ENCODE results near the gene VSTM5. TPM values are rescaled to one million over a fixed set of nuclear protein-coding genes. Genes with fewer than 3 reads are reported as not detected.

Gene VSTM5
- total and polyA plus RNA-seq, 2 of the 8 experiments (the other 6 are each of a cell fraction or from before 2014, with no cell fraction given): 0.22 to 0.70 TPM

DNA sequence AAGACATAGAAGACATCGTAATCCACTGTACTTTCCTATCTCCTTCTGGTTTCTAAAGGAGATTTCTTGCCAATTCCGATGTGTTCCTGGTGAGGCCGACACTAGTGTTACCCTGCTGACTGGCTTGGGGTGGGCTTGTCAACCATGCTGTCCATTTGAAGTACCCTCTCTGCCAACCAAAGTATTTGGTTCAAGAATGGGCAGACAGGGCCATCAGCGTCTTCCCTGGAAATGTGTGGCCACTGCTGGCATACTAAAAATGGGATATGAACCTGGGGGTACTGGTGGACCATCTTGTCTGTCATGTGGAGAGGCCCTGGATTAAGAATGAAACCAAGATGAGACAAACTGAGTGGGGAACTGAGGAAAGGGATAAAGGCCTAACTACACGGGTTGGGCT, 1.8 kb upstream of the VSTM5 start:
- Histone ChIP-seq H3K4me1 (replicated peaks in 1 of 4; ENCODE audit: control insufficient read depth in 3 of 4, insufficient read depth in 4 of 4, low read length in 3 of 4) (peaks cover 2 to 9% (median 4%) of the 10 kb centered on the region in 4 experiments; a peak in 4 of 7 replicates), H3K56ac (replicated peaks; ENCODE audit: insufficient read length, low read depth, low read length) (no peak overlapping the region), H3K4me2 (ENCODE audit: insufficient read depth in 1 of 2, low read depth in 2 of 2, low read length in 2 of 2) (no peak overlapping the region), H2BK20ac (ENCODE audit: low read length) (no peak overlapping the region), H3K23me2 (ENCODE audit: low read depth, low read length) (0 out of 2 replicates have a peak, but pooled peaks cover 3% of the 10 kb centered on the region), H3K27me3 (replicated peaks in 1 of 4; ENCODE audit: control insufficient read depth in 3 of 4, extremely low read depth in 1 of 4, insufficient read depth in 3 of 4, low read length in 3 of 4) (no peaks in the 10 kb centered on the region; a peak in 2 of 7 replicates), H3K23ac (ENCODE audit: insufficient read length) (no peak overlapping the region), H4K91ac (replicated peaks; ENCODE audit: insufficient read length, low read length) (no peak overlapping the region), H3K9me3 (ENCODE audit: insufficient read depth in 2 of 2, low read depth in 1 of 2, low read length in 1 of 2) (no peaks in the 10 kb centered on the region), H2AK5ac (ENCODE audit: low read depth, low read length) (no peak overlapping the region), H3K79me1 (ENCODE audit: low read depth, low read length) (no peaks in the 10 kb centered on the region), H4K20me1 (replicated peaks in 1 of 2; ENCODE audit: control insufficient read depth in 1 of 2, insufficient read depth in 2 of 2, low read length in 2 of 2) (no peaks in the 10 kb centered on the region), H3K4me3 (ENCODE audit: extremely low read depth in 1 of 4, insufficient read depth in 2 of 4, low read depth in 3 of 4, low read length in 4 of 4) (no peak overlapping the region), H4K5ac (ENCODE audit: insufficient read length, low read depth, low read length) (no peak overlapping the region), H2AFZ (ENCODE audit: low read length) (no peak overlapping the region), H3K18ac (ENCODE audit: extremely low read depth, low read length) (no peak overlapping the region), H3K36me3 (ENCODE audit: control insufficient read depth in 2 of 4, insufficient read depth in 4 of 4, low read length in 3 of 4) (no peaks in the 10 kb centered on the region), H3K14ac (ENCODE audit: insufficient read length) (no peak overlapping the region), H3K27ac (ENCODE audit: low read depth, low read length) (no peak overlapping the region), H3K4ac (replicated peaks; ENCODE audit: insufficient read length, low read depth, low read length) (no peak overlapping the region), H3K9ac (replicated peaks in 1 of 4; ENCODE audit: extremely low read depth in 1 of 4, low read depth in 3 of 4, low read length in 3 of 4) (no peak overlapping the region), H2BK15ac (ENCODE audit: low read length) (no peak overlapping the region), H2BK12ac (ENCODE audit: low read depth, low read length) (no peak overlapping the region), H2BK5ac (ENCODE audit: low read depth, low read length) (no peak overlapping the region), H4K8ac (ENCODE audit: extremely low read depth, insufficient read depth, low read length) (no peak overlapping the region), H2BK120ac (replicated peaks; ENCODE audit: low read depth, low read length) (no peak overlapping the region), H3K79me2 (ENCODE audit: control insufficient read depth in 1 of 2, insufficient read depth in 2 of 2, low read length in 2 of 2) (no peaks in the 10 kb centered on the region)
- no peak for FAIRE-seq
- CTCF ChIA-PET (ENCODE audit: partially characterized antibody): no interaction called here
- POLR2A ChIA-PET (ENCODE audit: partially characterized antibody): no interaction called here
- DNase-seq (ENCODE audit: low read depth in 1 of 2, low spot score in 2 of 2): peak in 1 of 2 experiments; percentile 26
- 94% methylated on average over 5 of the region's 5 CpGs; no CpG with 5 or more reads in 1 of the 2 experiments for WGBS, 2 experiments (ENCODE audit: extremely low coverage in 1 of 2, insufficient coverage in 1 of 2, insufficient read length in 1 of 2, insufficient replicate concordance in 2 of 2, low coverage in 1 of 2, low lambda C conversion rate in 2 of 2, missing lambda C conversion rate in 1 of 2)
- no peak for TF ChIP-seq CREB1 (IDR thresholded peaks at IDR 0.05)
- no peak for TF ChIP-seq POLR2AphosphoS5 (IDR thresholded peaks at IDR 0.05; ENCODE audit: low read depth, low read length)
- TF ChIP-seq NRF1 (IDR thresholded peaks at IDR 0.05; ENCODE audit: low read depth, low read length): no peak
- TF ChIP-seq CHD1 (IDR thresholded peaks at IDR 0.05; ENCODE audit: low read depth, low read length): no peak
- no peak for TF ChIP-seq CTBP2 (IDR thresholded peaks at IDR 0.05; ENCODE audit: borderline replicate concordance, insufficient read depth, insufficient read length, low read length)
- TF ChIP-seq TBP (IDR thresholded peaks at IDR 0.05; ENCODE audit: low read depth, low read length): no peak
- TF ChIP-seq, protein P1, sequence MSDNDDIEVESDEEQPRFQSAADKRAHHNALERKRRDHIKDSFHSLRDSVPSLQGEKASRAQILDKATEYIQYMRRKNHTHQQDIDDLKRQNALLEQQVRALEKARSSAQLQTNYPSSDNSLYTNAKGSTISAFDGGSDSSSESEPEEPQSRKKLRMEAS (IDR thresholded peaks at IDR 0.05): no peak
